OCI-LY1 (cell line): Measurements from ENCODE around the gene ASS1.

Experiments
- H2AFZ ChIP-seq: fragments of 200-600 bp; sonication (generic), shearing (Covaris generic); 2 replicates; pipeline ENCODE4 v1.6.0; 2014; ENCODE audit warnings: antibody characterized with exemption, mild to moderate bottlenecking, low read length
- H3F3A ChIP-seq: fragments of 200-600 bp; sonication (generic), shearing (Covaris generic); 2 replicates; pipeline ENCODE4 v1.6.0; 2014; ENCODE audit warnings: mild to moderate bottlenecking, antibody characterized with exemption, low read length, moderate library complexity; ENCODE audit not compliant: insufficient read depth
- H3K27ac ChIP-seq: fragments of 200-600 bp; sonication (generic); 2 replicates; pipeline ENCODE4 v1.5.1; 2014; ENCODE audit warnings: low read length, mixed run types, mild to moderate bottlenecking, low read depth; ENCODE audit not compliant: poor library complexity, severe bottlenecking
- H3K27me3 ChIP-seq: fragments of 200-600 bp; sonication (generic); 2 replicates; pipeline ENCODE4 v1.6.0; 2014; ENCODE audit warnings: antibody characterized with exemption, mild to moderate bottlenecking, low read length, moderate library complexity; ENCODE audit not compliant: insufficient read depth
- H3K36me3 ChIP-seq: fragments of 200-600 bp; sonication (generic); 2 replicates; pipeline ENCODE4 v1.6.1; 2014; ENCODE audit warnings: mild to moderate bottlenecking, antibody characterized with exemption, low read length, moderate library complexity, mixed read lengths; ENCODE audit not compliant: insufficient read depth
- H3K4me1 ChIP-seq: fragments of 200-600 bp; sonication (generic); 2 replicates; pipeline ENCODE4 v1.5.1; 2014; ENCODE audit warnings: mild to moderate bottlenecking, low read length, moderate library complexity; ENCODE audit not compliant: insufficient read depth, severe bottlenecking
- H3K4me2 ChIP-seq: fragments of 200-600 bp; sonication (generic), shearing (Covaris generic); 2 replicates; pipeline ENCODE4 v1.6.1; 2014; ENCODE audit warnings: low read length
- H3K4me3 ChIP-seq: fragments of 200-600 bp; sonication (generic); 2 replicates; pipeline ENCODE4 v1.5.1; 2014; ENCODE audit warnings: low read length, low read depth, mild to moderate bottlenecking, mixed read lengths; ENCODE audit not compliant: poor library complexity, severe bottlenecking
- H3K79me2 ChIP-seq: fragments of 200-600 bp; shearing (Covaris generic); 2 replicates; pipeline ENCODE4 v1.6.1; 2016; ENCODE audit warnings: mixed run types, low read length, mixed read lengths; ENCODE audit not compliant: insufficient read depth
- H3K9ac ChIP-seq: fragments of 200-600 bp; sonication (generic), shearing (Covaris generic); 2 replicates; pipeline ENCODE4 v1.6.1; 2014; ENCODE audit warnings: mild to moderate bottlenecking, low read length, mixed read lengths
- H3K9me2 ChIP-seq: fragments of 200-600 bp; sonication (generic), shearing (Covaris generic); 2 replicates; pipeline ENCODE4 v1.6.1; 2014; ENCODE audit warnings: low read depth, mild to moderate bottlenecking, low read length, mixed read lengths
- H3K9me3 ChIP-seq: fragments of 200-600 bp; shearing (Covaris generic); 2 replicates; pipeline ENCODE4 v1.6.1; 2014; ENCODE audit warnings: low read length, mixed read lengths
- H4K20me1 ChIP-seq: fragments of 200-600 bp; sonication (generic), shearing (Covaris generic); 2 replicates; pipeline ENCODE4 v1.6.0; 2016; ENCODE audit warnings: mild to moderate bottlenecking, low read length; ENCODE audit not compliant: insufficient read depth
- EZH2 ChIP-seq: fragments of 200-600 bp; sonication (generic), shearing (Covaris generic); IDR thresholded peaks from 2 replicates; pipeline ENCODE4 v1.8.0; 2017; ENCODE audit warnings: borderline replicate concordance, mixed run types, mild to moderate bottlenecking, antibody characterized with exemption, low read length, moderate library complexity, mixed read lengths
- TF ChIP-seq, protein P1 (sequence below): fragments of 200-600 bp; sonication (generic), shearing (Covaris generic); IDR thresholded peaks from 2 replicates; pipeline ENCODE4 v1.5.1; 2017; ENCODE audit warnings: mild to moderate bottlenecking, antibody characterized with exemption, low read length, moderate library complexity, mixed read lengths

The ASS1 gene

DNA sequence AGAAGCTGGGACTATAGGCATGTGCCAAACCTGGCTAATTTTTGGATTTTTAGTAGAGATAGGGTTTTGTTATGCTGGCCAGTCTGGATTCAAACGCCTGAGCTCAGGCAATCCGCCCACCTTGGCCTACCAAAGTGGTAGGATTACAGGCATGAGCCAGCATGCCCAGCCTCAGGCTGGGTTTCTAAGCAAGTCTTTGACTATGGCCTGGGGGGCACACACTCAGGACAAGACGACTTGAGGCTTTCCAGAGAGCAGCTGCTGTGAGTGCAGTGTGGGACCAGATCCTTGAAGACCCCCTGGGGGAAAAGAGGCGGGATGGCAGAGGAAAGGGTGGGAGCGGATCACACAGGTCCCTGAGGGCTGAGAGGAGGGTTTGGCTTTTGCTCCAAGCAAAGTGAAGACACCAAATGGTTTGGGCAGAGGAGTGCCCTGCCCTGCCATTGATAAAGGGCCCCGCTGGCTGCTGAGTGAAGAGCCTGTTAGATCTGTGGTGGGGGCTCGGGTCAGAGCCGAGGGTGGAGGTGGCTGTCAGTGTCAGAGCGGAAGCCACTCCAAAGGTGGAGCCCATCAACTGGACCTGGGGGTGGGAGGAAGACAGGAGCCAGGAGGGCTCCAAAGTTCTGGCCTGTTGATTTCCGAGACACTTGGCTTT is 87.8 kb downstream of the ASS1 start:
- Histone ChIP-seq H3K36me3 (no peaks in the 10 kb centered on the region), H3K4me2 (no peak overlapping the region), H3K79me2 (no peaks in the 10 kb centered on the region), H3K27ac (no peak overlapping the region), H3K27me3 (0 out of 2 replicates have a peak, but pooled peaks cover 4% of the 10 kb centered on the region), H3K9me2 (no peaks in the 10 kb centered on the region), H3K9ac (no peak overlapping the region), H3K4me1 (no peaks in the 10 kb centered on the region), H3F3A (no peaks in the 10 kb centered on the region), H3K4me3 (no peak overlapping the region), H3K9me3 (no peaks in the 10 kb centered on the region), H4K20me1 (no peaks in the 10 kb centered on the region), H2AFZ (no peak overlapping the region)
- TF ChIP-seq, protein P1, sequence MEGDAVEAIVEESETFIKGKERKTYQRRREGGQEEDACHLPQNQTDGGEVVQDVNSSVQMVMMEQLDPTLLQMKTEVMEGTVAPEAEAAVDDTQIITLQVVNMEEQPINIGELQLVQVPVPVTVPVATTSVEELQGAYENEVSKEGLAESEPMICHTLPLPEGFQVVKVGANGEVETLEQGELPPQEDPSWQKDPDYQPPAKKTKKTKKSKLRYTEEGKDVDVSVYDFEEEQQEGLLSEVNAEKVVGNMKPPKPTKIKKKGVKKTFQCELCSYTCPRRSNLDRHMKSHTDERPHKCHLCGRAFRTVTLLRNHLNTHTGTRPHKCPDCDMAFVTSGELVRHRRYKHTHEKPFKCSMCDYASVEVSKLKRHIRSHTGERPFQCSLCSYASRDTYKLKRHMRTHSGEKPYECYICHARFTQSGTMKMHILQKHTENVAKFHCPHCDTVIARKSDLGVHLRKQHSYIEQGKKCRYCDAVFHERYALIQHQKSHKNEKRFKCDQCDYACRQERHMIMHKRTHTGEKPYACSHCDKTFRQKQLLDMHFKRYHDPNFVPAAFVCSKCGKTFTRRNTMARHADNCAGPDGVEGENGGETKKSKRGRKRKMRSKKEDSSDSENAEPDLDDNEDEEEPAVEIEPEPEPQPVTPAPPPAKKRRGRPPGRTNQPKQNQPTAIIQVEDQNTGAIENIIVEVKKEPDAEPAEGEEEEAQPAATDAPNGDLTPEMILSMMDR, result no peak
- no peak for TF ChIP-seq EZH2

DNA sequence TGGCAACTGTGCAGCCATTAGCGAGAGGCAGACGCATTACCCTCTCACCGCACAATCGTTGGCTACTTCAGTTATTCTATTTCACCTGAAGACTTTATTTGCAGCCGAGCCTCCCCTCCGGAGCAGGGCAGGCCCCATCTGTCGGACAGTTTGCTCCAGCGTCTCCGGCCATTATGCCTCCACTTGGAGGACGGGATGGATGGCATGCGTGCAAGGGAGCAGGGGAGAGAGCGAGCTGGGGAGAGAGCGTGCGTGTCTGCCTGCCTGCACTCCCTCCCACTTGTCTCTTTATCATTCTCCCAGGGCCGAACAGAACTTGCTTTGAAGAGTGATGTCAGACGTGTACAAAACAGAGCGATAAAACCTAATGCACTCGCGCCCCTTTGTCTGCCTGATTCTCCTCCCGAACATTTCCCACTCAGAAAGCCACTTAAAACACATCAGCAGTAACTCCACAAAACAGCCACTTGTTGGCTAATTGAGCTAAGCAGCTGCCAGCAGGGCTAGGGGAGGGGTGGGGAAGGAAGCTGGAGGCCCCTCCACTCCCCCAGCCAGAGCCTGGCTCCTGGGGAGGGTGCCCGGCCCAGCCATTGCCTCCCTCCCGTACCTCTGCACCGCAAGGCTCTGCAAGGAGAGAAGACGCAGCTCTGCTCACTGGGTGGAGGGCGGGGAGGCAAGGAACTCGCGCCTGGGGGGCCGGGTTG is 91.2 kb downstream of the ASS1 start:
- no peaks in the 10 kb centered on the region for H3K36me3 ChIP-seq
- H3K79me2 ChIP-seq, result no peaks in the 10 kb centered on the region
- no peaks in the 10 kb centered on the region for H3K4me1 ChIP-seq
- no peaks in the 10 kb centered on the region for H4K20me1 ChIP-seq
- no peak overlapping the region for H3K9ac ChIP-seq
- no peaks in the 10 kb centered on the region for H3F3A ChIP-seq
- no peak overlapping the region for H3K4me2 ChIP-seq
- H2AFZ ChIP-seq, result no peak overlapping the region
- no peaks in the 10 kb centered on the region for H3K9me2 ChIP-seq
- H3K4me3 ChIP-seq, result no peak overlapping the region
- TF ChIP-seq EZH2, result no peak
- TF ChIP-seq, protein P1, result no peak
- no peaks in the 10 kb centered on the region for H3K9me3 ChIP-seq
- 0 out of 2 replicates have a peak, but pooled peaks cover 6% of the 10 kb centered on the region for H3K27me3 ChIP-seq
- no peak overlapping the region for H3K27ac ChIP-seq

GRCh38 chr9:130536701-130537107 is 91.9 kb downstream of the ASS1 start:
- H3F3A ChIP-seq, result no peaks in the 10 kb centered on the region
- no peaks in the 10 kb centered on the region for H3K9me2 ChIP-seq
- no peaks in the 10 kb centered on the region for H3K4me1 ChIP-seq
- TF ChIP-seq, protein P1, result no peak
- TF ChIP-seq EZH2, result no peak
- H4K20me1 ChIP-seq, result no peaks in the 10 kb centered on the region
- no peak overlapping the region for H3K27ac ChIP-seq
- H2AFZ ChIP-seq, result no peak overlapping the region
- H3K36me3 ChIP-seq, result no peaks in the 10 kb centered on the region
- H3K9me3 ChIP-seq, result no peaks in the 10 kb centered on the region
- H3K27me3 ChIP-seq, result 0 out of 2 replicates have a peak, but pooled peaks cover 6% of the 10 kb centered on the region
- H3K4me2 ChIP-seq, result no peak overlapping the region
- no peaks in the 10 kb centered on the region for H3K79me2 ChIP-seq
- no peak overlapping the region for H3K9ac ChIP-seq
- no peak overlapping the region for H3K4me3 ChIP-seq
